ENCODE results near the gene TMEM38B. TPM values are rescaled to one million over a fixed set of nuclear protein-coding genes. Genes with fewer than 3 reads are reported as not detected.

Gene TMEM38B
- total RNA-seq, 1 experiment from 2014 or later = 14.5 TPM

DNA sequence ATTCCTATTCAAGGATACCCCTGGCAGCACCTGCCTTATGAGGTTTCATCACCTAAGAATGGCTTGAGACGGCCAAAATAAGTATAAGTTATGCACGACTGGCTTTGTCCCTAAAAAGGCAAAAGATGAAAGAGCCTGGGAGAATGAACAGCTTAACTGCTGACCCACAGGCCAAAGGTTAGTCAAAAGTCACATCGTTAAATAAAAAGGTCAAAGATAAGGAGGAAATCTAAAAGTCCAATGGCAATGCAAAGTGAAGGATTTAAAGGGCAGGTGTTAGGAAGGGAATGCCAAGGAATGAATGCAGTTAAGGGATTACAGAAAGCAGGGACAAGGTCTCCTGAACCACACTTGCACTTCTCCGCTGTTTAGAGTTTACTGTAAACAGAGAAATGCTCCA, 26.5 kb upstream of the TMEM38B start:
- Histone ChIP-seq H3K4ac (ENCODE audit: low read depth, low read length) (no peak overlapping the region), H3K4me1 (ENCODE audit: insufficient read depth, low read length) (no peaks in the 10 kb centered on the region), H4K8ac (replicated peaks; ENCODE audit: insufficient read length, low read depth, low read length) (no peak overlapping the region), H3K9me3 (ENCODE audit: control insufficient read depth, low read depth, low read length) (no peaks in the 10 kb centered on the region), H2BK120ac (ENCODE audit: low read depth, low read length, poor library complexity, severe bottlenecking) (no peak overlapping the region), H4K5ac (ENCODE audit: insufficient read length, low read depth, low read length) (no peak overlapping the region), H3K23me2 (ENCODE audit: insufficient read length, low read depth, low read length, poor library complexity, severe bottlenecking) (no peaks in the 10 kb centered on the region), H3K9ac (ENCODE audit: extremely low read depth, insufficient read length, low read length) (no peak overlapping the region), H3K56ac (ENCODE audit: insufficient read length, low read depth, low read length) (no peak overlapping the region), H3K23ac (ENCODE audit: insufficient read length, low read depth, low read length) (no peak overlapping the region), H3K27me3 (ENCODE audit: insufficient read depth, low read length) (no peaks in the 10 kb centered on the region), H3K79me1 (ENCODE audit: insufficient read depth, low read depth, low read length, poor library complexity, severe bottlenecking) (no peaks in the 10 kb centered on the region), H3K79me2 (ENCODE audit: insufficient read depth, low read length) (no peaks in the 10 kb centered on the region), H3K18ac (ENCODE audit: insufficient read length, low read depth, low read length) (no peak overlapping the region), H2BK20ac (ENCODE audit: low read depth, low read length, poor library complexity, severe bottlenecking) (no peak overlapping the region), H4K20me1 (ENCODE audit: control insufficient read depth, insufficient read depth, insufficient read length) (no peaks in the 10 kb centered on the region), H2BK15ac (ENCODE audit: low read depth, low read length) (no peak overlapping the region), H2BK5ac (ENCODE audit: insufficient read length, low read length) (no peak overlapping the region), H4K91ac (ENCODE audit: insufficient read length, low read depth, low read length) (no peak overlapping the region), H2AFZ (ENCODE audit: low read length) (no peak overlapping the region), H3T11ph (ENCODE audit: low read length) (no peak overlapping the region), H3K27ac (ENCODE audit: insufficient read length, low read depth, low read length) (no peak overlapping the region), H2AK5ac (ENCODE audit: insufficient read length, low read length) (no peak overlapping the region), H3K14ac (ENCODE audit: insufficient read depth, low read length) (no peak overlapping the region), H2BK12ac (ENCODE audit: insufficient read length, low read depth, low read length) (no peak overlapping the region), H3K4me2 (ENCODE audit: insufficient read depth, insufficient read length, low read length) (no peak overlapping the region)
- no peaks in the 10 kb centered on the region for H3K36me3 Mint-ChIP-seq (ENCODE audit: insufficient read depth in 1 of 3, low read depth in 3 of 3)
- H3K4me1 Mint-ChIP-seq = peaks cover 2 to 7% of the 10 kb centered on the region in 2 experiments; a peak in 2 of 4 replicates
- H3K27me3 Mint-ChIP-seq (ENCODE audit: low read depth) = no peaks in the 10 kb centered on the region; the same call in 1 of the 2 replicates
- no CpG with 5 or more reads among the region's 4 CpGs for WGBS (ENCODE audit: extremely low coverage, insufficient read length, low lambda C conversion rate)
- no peaks in the 10 kb centered on the region for H3K9me3 Mint-ChIP-seq
- H3K4me3 Mint-ChIP-seq = no peak overlapping the region
- TF ChIP-seq, protein P1, sequence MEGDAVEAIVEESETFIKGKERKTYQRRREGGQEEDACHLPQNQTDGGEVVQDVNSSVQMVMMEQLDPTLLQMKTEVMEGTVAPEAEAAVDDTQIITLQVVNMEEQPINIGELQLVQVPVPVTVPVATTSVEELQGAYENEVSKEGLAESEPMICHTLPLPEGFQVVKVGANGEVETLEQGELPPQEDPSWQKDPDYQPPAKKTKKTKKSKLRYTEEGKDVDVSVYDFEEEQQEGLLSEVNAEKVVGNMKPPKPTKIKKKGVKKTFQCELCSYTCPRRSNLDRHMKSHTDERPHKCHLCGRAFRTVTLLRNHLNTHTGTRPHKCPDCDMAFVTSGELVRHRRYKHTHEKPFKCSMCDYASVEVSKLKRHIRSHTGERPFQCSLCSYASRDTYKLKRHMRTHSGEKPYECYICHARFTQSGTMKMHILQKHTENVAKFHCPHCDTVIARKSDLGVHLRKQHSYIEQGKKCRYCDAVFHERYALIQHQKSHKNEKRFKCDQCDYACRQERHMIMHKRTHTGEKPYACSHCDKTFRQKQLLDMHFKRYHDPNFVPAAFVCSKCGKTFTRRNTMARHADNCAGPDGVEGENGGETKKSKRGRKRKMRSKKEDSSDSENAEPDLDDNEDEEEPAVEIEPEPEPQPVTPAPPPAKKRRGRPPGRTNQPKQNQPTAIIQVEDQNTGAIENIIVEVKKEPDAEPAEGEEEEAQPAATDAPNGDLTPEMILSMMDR (conservative IDR thresholded peaks at IDR 0.05) = no peak
- H3K27ac Mint-ChIP-seq = no peak overlapping the region
- DNase-seq = no peak

Data from H9 (cell line).